Parathyroid adenoma (tissue), 2 donors: ENCODE measurements around the gene TANK.
"Not testable (repeated sequence)": the region's sequence is repeated elsewhere in the genome, so short reads cannot be mapped to it uniquely, and the experiment has no call there.

Source experiments
- H2AFZ ChIP-seq: fragments of 300-600 bp; sonication (generic); one replicate; pipeline ENCODE4 v1.7.0; 2017; ENCODE audit warnings: antibody characterized with exemption, mild to moderate bottlenecking
- H3K27ac ChIP-seq: fragments of 300-600 bp; sonication (generic); one replicate; pipeline ENCODE4 v1.7.0; 2017
- H3K27me3 ChIP-seq: fragments of 300-600 bp; sonication (generic); one replicate; pipeline ENCODE4 v1.7.0; 2017; ENCODE audit warnings: low read length; ENCODE audit not compliant: control insufficient read depth, insufficient read depth
- H3K36me3 ChIP-seq: fragments of 300-600 bp; sonication (generic); one replicate; pipeline ENCODE4 v1.7.0; 2017; ENCODE audit warnings: low read length; ENCODE audit not compliant: control insufficient read depth, insufficient read depth
- H3K4me1 ChIP-seq: fragments of 300-600 bp; sonication (generic); one replicate; pipeline ENCODE4 v1.7.0; 2017; ENCODE audit warnings: control low read depth
- H3K4me2 ChIP-seq: fragments of 300-600 bp; sonication (generic); one replicate; pipeline ENCODE4 v1.7.0; 2017; ENCODE audit warnings: low read length
- H3K4me3 ChIP-seq: fragments of 300-600 bp; sonication (generic); one replicate; pipeline ENCODE4 v1.7.0; 2017; ENCODE audit warnings: low read depth, low read length
- H3K79me2 ChIP-seq: fragments of 300-600 bp; sonication (generic); one replicate; pipeline ENCODE4 v1.7.0; 2017; ENCODE audit warnings: control low read depth
- H3K9ac ChIP-seq: fragments of 300-600 bp; sonication (generic); one replicate; pipeline ENCODE4 v1.7.0; 2017; ENCODE audit warnings: mild to moderate bottlenecking
- H3K9me3 ChIP-seq: fragments of 300-600 bp; sonication (generic); one replicate; pipeline ENCODE4 v1.7.0; 2017; ENCODE audit warnings: low read length; ENCODE audit not compliant: control insufficient read depth
- CTCF ChIP-seq: fragments of 300-600 bp; sonication (generic); IDR thresholded peaks from one replicate; pipeline ENCODE4 v1.7.0; 2017; ENCODE audit warnings: antibody characterized with exemption, mild to moderate bottlenecking
- donor health status: primary hyperparathyroidism.

TANK gene

GRCh38 chr2:161177969-161178368 is 17.7 kb downstream of the TANK start:
- Histone ChIP-seq H3K4me1 (no peaks in the 10 kb centered on the region), H3K36me3 (no peaks in the 10 kb centered on the region), H3K27ac (no peak overlapping the region), H3K9me3 (no peaks in the 10 kb centered on the region), H3K9ac (no peak overlapping the region), H2AFZ (no peak overlapping the region), H3K4me2 (no peak overlapping the region), H3K27me3 (no peaks in the 10 kb centered on the region), H3K4me3 (no peak overlapping the region), H3K79me2 (peaks cover 2% of the 10 kb centered on the region)
- TF ChIP-seq CTCF, result no peak

DNA sequence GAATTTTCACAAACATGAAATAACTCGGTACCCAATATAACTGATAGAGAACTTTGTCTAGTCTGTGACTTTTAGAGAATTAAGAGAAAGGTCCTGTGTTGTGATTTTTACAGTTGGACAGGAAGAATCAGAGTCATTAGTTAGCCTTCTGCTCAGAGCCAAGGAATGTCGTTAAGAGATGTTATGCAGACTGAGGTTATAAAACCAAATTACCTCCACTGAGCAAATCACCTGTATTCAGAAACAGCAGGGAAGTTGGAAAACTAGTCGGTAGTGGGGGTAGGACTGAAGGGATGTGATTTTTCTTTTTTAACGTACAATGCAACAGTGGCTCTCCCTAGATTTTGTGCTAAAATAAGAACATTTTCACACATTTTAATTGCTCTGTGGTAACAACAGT is 18.5 kb downstream of the TANK start:
- Histone ChIP-seq H3K79me2 (no peaks in the 10 kb centered on the region), H3K4me3 (no peak overlapping the region), H3K27ac (no peak overlapping the region), H3K4me1 (no peaks in the 10 kb centered on the region), H3K9me3 (no peaks in the 10 kb centered on the region), H3K9ac (no peak overlapping the region), H3K27me3 (no peaks in the 10 kb centered on the region), H2AFZ (no peak overlapping the region), H3K36me3 (no peaks in the 10 kb centered on the region), H3K4me2 (no peak overlapping the region)
- TF ChIP-seq CTCF, result no peak

- Histone ChIP-seq H3K9ac (no peak overlapping the region), H2AFZ (no peak overlapping the region), H3K79me2 (no peaks in the 10 kb centered on the region), H3K9me3 (no peaks in the 10 kb centered on the region), H3K27me3 (no peaks in the 10 kb centered on the region), H3K4me2 (no peak overlapping the region), H3K27ac (no peak overlapping the region), H3K4me3 (no peak overlapping the region), H3K4me1 (no peaks in the 10 kb centered on the region), H3K36me3 (no peaks in the 10 kb centered on the region)
- no peak for TF ChIP-seq CTCF
These were observed 29.8 kb downstream of the TANK start for GRCh38 chr2:161190050-161190449.

DNA sequence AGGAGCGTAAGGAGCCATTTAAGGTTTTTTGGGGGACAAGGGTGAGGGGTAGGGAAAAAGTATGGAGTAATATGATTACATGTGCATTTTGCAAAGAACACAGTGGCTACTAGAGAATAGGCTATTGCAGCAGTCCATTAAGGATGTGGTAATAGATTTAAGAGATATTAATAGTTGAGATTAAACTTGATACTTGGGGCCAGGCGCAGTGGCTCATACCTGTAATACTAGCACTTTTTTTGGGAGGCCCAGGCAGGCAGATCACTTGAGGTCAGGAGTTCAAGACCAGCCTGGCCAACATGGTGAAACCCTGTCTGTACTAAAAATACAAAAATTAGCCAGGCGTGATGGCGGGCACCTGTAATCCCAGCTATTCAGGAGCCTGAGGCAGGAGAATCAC is 35.4 kb downstream of the TANK start:
- H3K4me3 ChIP-seq, H3K4me2 ChIP-seq, H3K79me2 ChIP-seq, H3K36me3 ChIP-seq, H2AFZ ChIP-seq, H3K9me3 ChIP-seq, H3K27ac ChIP-seq, H3K4me1 ChIP-seq, H3K9ac ChIP-seq, H3K27me3 ChIP-seq: not testable (repeated sequence)

DNA sequence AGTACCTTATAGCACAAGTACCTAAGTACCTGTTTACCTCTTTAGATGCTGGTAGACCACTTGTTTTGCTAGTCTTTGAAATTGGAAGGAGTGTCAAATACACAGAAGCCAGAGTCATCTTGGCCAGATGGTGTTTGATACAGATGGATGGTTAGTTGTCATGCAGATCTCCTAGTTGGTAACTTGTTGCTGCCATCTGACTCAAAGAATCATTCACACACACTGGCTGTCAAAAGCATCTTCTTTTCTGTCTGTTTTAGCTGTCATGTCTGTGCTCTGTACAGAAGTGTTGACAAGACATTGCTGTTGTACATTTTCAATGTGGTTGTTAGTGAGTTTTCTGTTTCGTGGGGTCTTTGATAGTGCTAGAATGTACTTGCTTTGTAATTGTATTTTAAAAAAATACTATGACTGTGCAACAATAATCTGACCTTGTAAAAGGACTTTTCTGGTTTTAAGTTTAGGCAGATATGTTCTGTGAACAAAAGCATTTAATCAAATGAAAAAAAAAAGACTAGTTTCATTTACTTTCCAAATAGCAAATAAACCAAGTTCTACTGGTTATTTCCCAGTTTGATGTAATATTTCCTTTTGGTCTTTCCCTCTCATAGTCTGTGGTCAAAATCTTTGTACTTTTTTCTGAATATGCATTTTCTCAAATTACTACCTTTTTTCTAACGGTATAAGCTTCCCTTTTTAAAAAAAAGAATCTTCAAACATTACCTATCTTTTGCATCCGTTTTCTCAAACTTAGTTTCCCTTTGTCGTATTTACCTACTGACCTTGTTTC is 39.9 kb downstream of the TANK start:
- H2AFZ ChIP-seq, result no peak overlapping the region
- H3K4me1 ChIP-seq, result peaks cover 3% of the 10 kb centered on the region
- H3K9ac ChIP-seq, result no peak overlapping the region
- no peak overlapping the region for H3K4me3 ChIP-seq
- no peak overlapping the region for H3K4me2 ChIP-seq
- H3K27ac ChIP-seq, result no peak overlapping the region
- peaks cover 4% of the 10 kb centered on the region for H3K79me2 ChIP-seq
- no peaks in the 10 kb centered on the region for H3K9me3 ChIP-seq
- no peaks in the 10 kb centered on the region for H3K27me3 ChIP-seq
- H3K36me3 ChIP-seq, result no peaks in the 10 kb centered on the region
- no peak for TF ChIP-seq CTCF
